ENCODE data around the gene STK40.

GRCh38 chr1:36417931-36418330 is 32.2 kb upstream of the STK40 start:
- TF ChIP-seq CTCF (IDR thresholded peaks at IDR 0.05) (no peak), POLR2A (IDR thresholded peaks at IDR 0.05) (no peak)
